WI38 (cell line): ENCODE measurements around the gene ADSS1.

Source experiments
- H3K4me3 ChIP-seq: 2 replicates; pipeline ENCODE4 v1.5.1; 2011; ENCODE audit warnings: low read depth, mild to moderate bottlenecking, control low read depth, low read length
- CTCF ChIP-seq: IDR thresholded peaks from 2 replicates; pipeline ENCODE4 v1.5.1; 2012; ENCODE audit warnings: low read depth, mild to moderate bottlenecking, control low read depth, low read length

The ADSS1 gene

GRCh38 chr14:104702673-104703072 is 21.4 kb upstream of the ADSS1 start:
- no peak for TF ChIP-seq CTCF
- no peak overlapping the region for H3K4me3 ChIP-seq

GRCh38 chr14:104703269-104703668 is 20.8 kb upstream of the ADSS1 start:
- no peak overlapping the region for H3K4me3 ChIP-seq
- TF ChIP-seq CTCF = no peak

- TF ChIP-seq CTCF = no peak
Observed at GRCh38 chr14:104704252-104704651, 19.8 kb upstream of the ADSS1 start.

GRCh38 chr14:104705340-104706047 is 18.5 kb upstream of the ADSS1 start:
- TF ChIP-seq CTCF = no peak
- H3K4me3 ChIP-seq = no peak overlapping the region

More at GRCh38 chr14:104704252-104704651, 19.8 kb upstream of the ADSS1 start:
- H3K4me3 ChIP-seq = no peak overlapping the region

GRCh38 chr14:104706733-104707607 is 17.1 kb upstream of the ADSS1 start:
- H3K4me3 ChIP-seq = no peak overlapping the region
- TF ChIP-seq CTCF = no peak

GRCh38 chr14:104707608-104708595 is 16.1 kb upstream of the ADSS1 start:
- no peak for TF ChIP-seq CTCF
- no peak overlapping the region for H3K4me3 ChIP-seq
